ENCODE measurements around the gene HAL.

DNA sequence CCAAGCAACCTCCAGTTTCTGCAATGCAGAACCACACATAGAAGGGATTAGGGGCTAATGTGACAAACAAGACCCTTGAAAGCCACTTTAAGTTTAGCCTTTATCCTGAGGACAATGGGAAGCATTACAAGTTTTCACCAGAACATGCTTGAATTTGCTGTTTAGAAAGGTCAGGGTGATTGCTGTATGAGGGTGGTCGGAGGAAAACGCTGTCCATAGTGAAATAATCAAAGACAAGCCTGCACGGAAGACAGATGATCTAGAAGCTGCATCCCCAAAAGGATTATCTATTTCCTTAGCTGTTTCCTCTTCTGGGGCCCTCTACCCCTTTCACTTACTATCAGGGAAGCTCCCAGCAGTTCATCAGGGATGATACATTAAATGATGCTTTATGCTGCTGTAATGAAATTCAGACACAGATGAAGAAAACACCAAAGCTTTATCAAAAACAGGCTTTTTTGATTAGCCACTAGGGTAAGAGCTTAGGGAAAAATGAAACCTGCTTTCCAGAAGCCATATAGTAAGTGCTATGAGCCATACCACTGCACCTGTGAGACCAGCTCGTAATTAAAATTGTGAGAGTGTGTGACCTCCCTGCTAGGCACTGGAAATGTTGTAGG, 6.5 kb downstream of the HAL start:
- TF ChIP-seq, protein P1, sequence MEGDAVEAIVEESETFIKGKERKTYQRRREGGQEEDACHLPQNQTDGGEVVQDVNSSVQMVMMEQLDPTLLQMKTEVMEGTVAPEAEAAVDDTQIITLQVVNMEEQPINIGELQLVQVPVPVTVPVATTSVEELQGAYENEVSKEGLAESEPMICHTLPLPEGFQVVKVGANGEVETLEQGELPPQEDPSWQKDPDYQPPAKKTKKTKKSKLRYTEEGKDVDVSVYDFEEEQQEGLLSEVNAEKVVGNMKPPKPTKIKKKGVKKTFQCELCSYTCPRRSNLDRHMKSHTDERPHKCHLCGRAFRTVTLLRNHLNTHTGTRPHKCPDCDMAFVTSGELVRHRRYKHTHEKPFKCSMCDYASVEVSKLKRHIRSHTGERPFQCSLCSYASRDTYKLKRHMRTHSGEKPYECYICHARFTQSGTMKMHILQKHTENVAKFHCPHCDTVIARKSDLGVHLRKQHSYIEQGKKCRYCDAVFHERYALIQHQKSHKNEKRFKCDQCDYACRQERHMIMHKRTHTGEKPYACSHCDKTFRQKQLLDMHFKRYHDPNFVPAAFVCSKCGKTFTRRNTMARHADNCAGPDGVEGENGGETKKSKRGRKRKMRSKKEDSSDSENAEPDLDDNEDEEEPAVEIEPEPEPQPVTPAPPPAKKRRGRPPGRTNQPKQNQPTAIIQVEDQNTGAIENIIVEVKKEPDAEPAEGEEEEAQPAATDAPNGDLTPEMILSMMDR (IDR thresholded peaks at IDR 0.05), result no peak
- TF ChIP-seq POLR2A (IDR thresholded peaks at IDR 0.05; ENCODE audit: low read depth) (no peak), EP300 (IDR thresholded peaks at IDR 0.05) (no peak)

Measured in esophagus muscularis mucosa (tissue), 4 donors.